ENCODE measurements around the gene DGCR2.

DNA sequence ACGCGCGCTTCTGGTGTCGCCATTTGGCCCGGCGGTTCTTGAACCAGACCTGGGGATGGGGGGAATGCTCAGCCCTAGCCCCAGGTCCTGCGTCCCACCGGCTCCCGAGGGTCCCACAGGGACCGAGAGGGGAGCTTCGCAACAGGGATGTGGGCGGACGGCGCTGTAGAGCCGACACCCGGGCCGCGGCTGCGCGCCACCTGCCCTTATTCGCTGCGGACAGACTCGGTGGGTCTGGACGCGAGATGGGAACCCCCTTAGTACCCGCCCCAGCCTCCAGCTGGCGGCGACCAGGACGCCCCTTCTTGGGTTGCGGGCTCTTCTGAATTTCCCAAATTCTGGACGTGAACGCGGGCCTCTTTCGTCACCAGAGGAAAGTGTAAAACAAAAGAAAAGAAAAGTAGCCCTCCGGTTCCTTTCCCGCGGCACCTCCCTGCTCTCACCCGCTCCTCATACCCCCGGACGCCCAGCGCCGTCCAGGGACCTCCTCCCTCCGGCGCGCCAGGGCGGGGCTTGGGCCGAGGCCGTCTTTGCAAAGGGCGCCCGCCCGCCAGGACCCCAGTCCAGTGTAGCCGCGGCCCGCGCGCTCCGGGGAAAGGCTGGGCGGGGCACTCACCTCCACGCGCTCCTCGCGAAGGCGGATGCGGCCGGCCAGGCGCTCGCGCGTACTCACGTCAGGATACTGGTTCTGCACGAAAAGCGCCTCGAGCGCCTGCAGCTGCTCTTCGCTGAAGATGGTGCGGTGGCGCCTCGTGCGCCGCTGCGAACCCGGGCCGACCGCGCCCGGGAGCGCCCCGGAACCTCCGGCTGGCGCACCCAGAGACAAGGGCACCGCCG is 27.1 kb upstream of the DGCR2 start:
- TF ChIP-seq, protein P1, sequence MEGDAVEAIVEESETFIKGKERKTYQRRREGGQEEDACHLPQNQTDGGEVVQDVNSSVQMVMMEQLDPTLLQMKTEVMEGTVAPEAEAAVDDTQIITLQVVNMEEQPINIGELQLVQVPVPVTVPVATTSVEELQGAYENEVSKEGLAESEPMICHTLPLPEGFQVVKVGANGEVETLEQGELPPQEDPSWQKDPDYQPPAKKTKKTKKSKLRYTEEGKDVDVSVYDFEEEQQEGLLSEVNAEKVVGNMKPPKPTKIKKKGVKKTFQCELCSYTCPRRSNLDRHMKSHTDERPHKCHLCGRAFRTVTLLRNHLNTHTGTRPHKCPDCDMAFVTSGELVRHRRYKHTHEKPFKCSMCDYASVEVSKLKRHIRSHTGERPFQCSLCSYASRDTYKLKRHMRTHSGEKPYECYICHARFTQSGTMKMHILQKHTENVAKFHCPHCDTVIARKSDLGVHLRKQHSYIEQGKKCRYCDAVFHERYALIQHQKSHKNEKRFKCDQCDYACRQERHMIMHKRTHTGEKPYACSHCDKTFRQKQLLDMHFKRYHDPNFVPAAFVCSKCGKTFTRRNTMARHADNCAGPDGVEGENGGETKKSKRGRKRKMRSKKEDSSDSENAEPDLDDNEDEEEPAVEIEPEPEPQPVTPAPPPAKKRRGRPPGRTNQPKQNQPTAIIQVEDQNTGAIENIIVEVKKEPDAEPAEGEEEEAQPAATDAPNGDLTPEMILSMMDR (IDR thresholded peaks at IDR 0.05), result no peak
- no peak for TF ChIP-seq POLR2AphosphoS5 (IDR thresholded peaks at IDR 0.05)
